GM12878 (cell line): ENCODE data around the gene GALNTL6. TPM values are rescaled to one million over a fixed set of nuclear protein-coding genes. Genes with fewer than 3 reads are reported as not detected.

Experiments used
- ATAC-seq: fragments of 200-7000 bp; cut with Tn5 transposase; 3 replicates; pipeline ENCODE4 v1.9.1; 2020; ENCODE audit warnings: mild to moderate bottlenecking, moderate library complexity
- BruUV-seq: library from RNA; stranded (reverse); fragments of 400-500 nt; replicated peaks from 2 replicates; lab custom pipeline; 2021; lab: Mats Ljungman, UMichigan
- CTCF ChIA-PET: fragments of 300-600 bp; sonication (Branson Sonifier 250); formaldehyde crosslinking; extraction: SDS; loops from one replicate; lab custom pipeline; 2021; ENCODE audit warnings: inconsistent platforms; lab: Yijun Ruan, JAX
- POLR2A ChIA-PET: fragments of 350-600 bp; formaldehyde crosslinking; extraction: SDS; loops from one replicate; lab custom pipeline; 2021; ENCODE audit warnings: inconsistent platforms; lab: Charles Lee
- RAD21 ChIA-PET: fragments of 300-600 bp; sonication (Branson Sonifier 250); formaldehyde crosslinking; loops from one replicate; lab custom pipeline; 2023; ENCODE audit warnings: antibody characterized with exemption; ENCODE audit not compliant: unreplicated experiment; lab: Charles Lee
- SMC1A ChIA-PET: fragments of 300-600 bp; sonication (Branson Sonifier 250); formaldehyde crosslinking; loops from one replicate; lab custom pipeline; 2023; ENCODE audit not compliant: unreplicated experiment, uncharacterized antibody; lab: Charles Lee
- DNase-seq: peaks from one replicate; pipeline ENCODE4 v3.0.0-alpha.2; 2011; ENCODE audit warnings: low read depth, low spot score
- FAIRE-seq: peaks from 3 replicates; lab custom pipeline; 2011; peaks lifted over from hg19 to GRCh38; lab: Jason Lieb, UNC
- H2AFZ ChIP-seq: 2 replicates; pipeline ENCODE4 v1.6.0; 2011; ENCODE audit warnings: low read depth, low read length, control low read depth; ENCODE audit not compliant: control insufficient read depth
- H3K27ac ChIP-seq: 2 replicates; pipeline ENCODE4 v1.5.1; 2011; ENCODE audit warnings: control low read depth; ENCODE audit not compliant: control insufficient read depth, insufficient read depth
- H3K27me3 ChIP-seq, 2 experiments: replicated peaks in 1 of 2; 2 replicates each; pipeline versions ENCODE4 v1.6.0 to v1.6.1; 2011; ENCODE audit warnings: low read length in 1 of 2; ENCODE audit not compliant: control insufficient read depth in 2 of 2, insufficient read depth in 2 of 2
- H3K36me3 ChIP-seq, 2 experiments: 2 replicates each; pipeline ENCODE4 v1.5.1; 2011; ENCODE audit warnings: low read length in 1 of 2; ENCODE audit not compliant: control insufficient read depth in 2 of 2, insufficient read depth in 2 of 2
- H3K4me1 ChIP-seq: 2 replicates; pipeline ENCODE4 v1.6.1; 2011; ENCODE audit warnings: mild to moderate bottlenecking, low read length, moderate library complexity, mixed read lengths; ENCODE audit not compliant: control insufficient read depth, insufficient read depth
- H3K4me2 ChIP-seq: 2 replicates; pipeline ENCODE4 v1.6.0; 2011; ENCODE audit warnings: control low read depth; ENCODE audit not compliant: control insufficient read depth, insufficient read depth
- H3K4me3 ChIP-seq: fragments of 200-600 bp; sonication (generic); 2 replicates; pipeline ENCODE4 v1.5.1; 2016
- H3K79me2 ChIP-seq: 2 replicates; pipeline ENCODE4 v1.6.0; 2011; ENCODE audit warnings: low read length; ENCODE audit not compliant: control insufficient read depth, insufficient read depth
- H3K9ac ChIP-seq: 2 replicates; pipeline ENCODE4 v1.8.0; 2011; ENCODE audit warnings: low read length, control low read depth, mixed read lengths; ENCODE audit not compliant: control insufficient read depth, insufficient read depth
- H3K9me3 ChIP-seq: replicated peaks from 3 replicates; pipeline ENCODE4 v1.5.1; 2011; ENCODE audit warnings: mild to moderate bottlenecking, low read length; ENCODE audit not compliant: control insufficient read depth, insufficient read depth
- H4K20me1 ChIP-seq: 2 replicates; pipeline ENCODE4 v1.6.0; 2011; ENCODE audit not compliant: control insufficient read depth, insufficient read depth
- CUX1 ChIP-seq: IDR thresholded peaks from 2 replicates; pipeline ENCODE4 v1.6.1; 2012; ENCODE audit warnings: improper control_type of control experiment, low read depth, low read length; ENCODE audit not compliant: insufficient replicate concordance
- EGR1 ChIP-seq, 2 experiments: IDR thresholded peaks; 1 replicate in 1 of 2; 2 replicates in 1 of 2; pipeline ENCODE4 v1.6.1; 2011 to 2012; ENCODE audit warnings: low read depth in 2 of 2, low read length in 2 of 2, borderline replicate concordance in 1 of 2, mild to moderate bottlenecking in 1 of 2, moderate library complexity in 1 of 2
- IRF4 ChIP-seq: IDR thresholded peaks from 2 replicates; pipeline ENCODE4 v1.6.1; 2011; ENCODE audit warnings: low read depth, low read length
- NFYA ChIP-seq: IDR thresholded peaks from 2 replicates; pipeline ENCODE4 v1.6.1; 2011; ENCODE audit warnings: low read depth, mild to moderate bottlenecking, low read length, improper control_type of control experiment, borderline replicate concordance
- NR2C1 ChIP-seq: fragments of 450-650 bp; IDR thresholded peaks from 2 replicates; pipeline ENCODE4 v1.6.1; 2017; ENCODE audit warnings: antibody characterized with exemption, mild to moderate bottlenecking, moderate library complexity
- NRF1 ChIP-seq: conservative IDR thresholded peaks from 2 replicates; pipeline ENCODE4 v1.6.1; 2011; ENCODE audit warnings: mild to moderate bottlenecking, low read depth, low read length, improper control_type of control experiment
- PAX8 ChIP-seq: fragments of 450-650 bp; IDR thresholded peaks from 2 replicates; pipeline ENCODE4 v1.6.1; 2017; ENCODE audit warnings: mild to moderate bottlenecking, moderate library complexity
- STAT1 ChIP-seq: fragments of 450-650 bp; conservative IDR thresholded peaks from 2 replicates; pipeline ENCODE4 v1.6.1; 2014; ENCODE audit warnings: antibody characterized with exemption, mild to moderate bottlenecking
- TCF3 ChIP-seq: IDR thresholded peaks from 2 replicates; pipeline ENCODE4 v1.6.1; 2012; ENCODE audit warnings: low read depth, mild to moderate bottlenecking, low read length, borderline replicate concordance; ENCODE audit not compliant: insufficient read depth
- WGBS: methylation state at CpG from one replicate; pipeline ENCODE4 v1.1.6; 2016; ENCODE audit warnings: low lambda C conversion rate; ENCODE audit not compliant: insufficient replicate concordance, insufficient coverage; ENCODE audit errors: missing lambda C conversion rate; 5-methylcytosine and 5-hydroxymethylcytosine counted together
- in situ Hi-C: fragments of 300-500 bp; cut with MboI; formaldehyde crosslinking; loops from 9 replicates; pipeline ENCODE4 v1.14.3; 2018; ENCODE audit warnings: mixed read lengths
- intact Hi-C: fragments of 100-400 bp; cut with micrococcal nuclease; formaldehyde crosslinking; loops from one replicate; pipeline ENCODE4 v1.14.2; 2022; ENCODE audit not compliant: unreplicated experiment
- polyA plus RNA-seq, 11 experiments: library from polyadenylated mRNA; depleted of rRNA in 4 of 11; unstranded in 6 of 11; stranded (reverse) in 5 of 11; fragments of >200 nt; fragmentation: Nextera tagmentation in 4 of 11; fragmentation: Illumina TruSeq in 1 of 11; extraction: Ambion mirVana in 4 of 11; extraction: Trizol in 1 of 11; gene quantifications; 1 replicate in 1 of 11; 2 replicates in 10 of 11; pipeline versions ENCODE4 v1.2.1 to v1.2.3, GENCODE V29; 2011 to 2016; ENCODE audit warnings: inconsistent platforms in 2 of 11, missing spikeins in 2 of 11, low read depth in 1 of 11
- total RNA-seq, 4 experiments: library from RNA; depleted of rRNA in 3 of 4; stranded (reverse); fragments of >200 nt in 3 of 4; fragmentation: Illumina TruSeq in 1 of 4; extraction: Trizol in 1 of 4; gene quantifications; 2 replicates each; pipeline versions ENCODE4 v1.2.1 to v1.2.3, GENCODE V29; 2013 to 2021

The GALNTL6 gene
- total and polyA plus RNA-seq, 10 of the 15 experiments (the other 5 are each of a cell fraction or from before 2014, with no cell fraction given) = 0.01 to 0.29 TPM; not detected in 8

- RAD21 ChIA-PET = no interaction called here
- SMC1A ChIA-PET = interaction anchor here (0.6 kb wide), 1 partner anchor 13 kb away, joined by 4 read pairs; no protein-coding TSS in a partner anchor
- no peaks in the 10 kb centered on the region for H3K27me3 ChIP-seq
- H4K20me1 ChIP-seq = no peaks in the 10 kb centered on the region
- H3K4me3 ChIP-seq = no peak overlapping the region
- no peak overlapping the region for H3K9ac ChIP-seq
- H3K9me3 ChIP-seq = no peaks in the 10 kb centered on the region
- BruUV-seq = no TSS peak
- POLR2A ChIA-PET = no interaction called here
- H3K36me3 ChIP-seq = no peaks in the 10 kb centered on the region
- ATAC-seq = no peak; the same call in 2 of the 3 replicates
- no peak overlapping the region for H3K27ac ChIP-seq
- no peak for TF ChIP-seq NR2C1
- TF ChIP-seq, all 136 proteins: peak for 0
- DNase-seq (no peak), FAIRE-seq (no peak)
- Histone ChIP-seq H3K4me2 (no peak overlapping the region), H3K79me2 (no peaks in the 10 kb centered on the region), H2AFZ (no peak overlapping the region), H3K4me1 (no peaks in the 10 kb centered on the region)
- intact Hi-C loops (no loop called here), in situ Hi-C loops (no loop called here)
- WGBS = 51% methylated on average over 8 of the region's 8 CpGs
- CTCF ChIA-PET = no interaction called here
These were observed 116.7 kb downstream of the GALNTL6 start for GRCh38 chr4:171929907-171930306.

- ATAC-seq (no peak), DNase-seq (no peak), FAIRE-seq (no peak)
- WGBS = 27% methylated on average over 6 of the region's 6 CpGs
- H3K36me3 ChIP-seq = no peaks in the 10 kb centered on the region
- in situ Hi-C loops (no loop called here), intact Hi-C loops (no loop called here)
- H3K9ac ChIP-seq = no peak overlapping the region
- no peaks in the 10 kb centered on the region for H3K79me2 ChIP-seq
- CTCF ChIA-PET = interaction anchor here (0.6 kb wide), 1 partner anchor 1884 kb away, joined by 3 read pairs; no protein-coding TSS in a partner anchor
- TF ChIP-seq EGR1 (IDR thresholded peaks at IDR 0.05; ENCODE audit: borderline replicate concordance in 1 of 2, low read depth in 2 of 2, low read length in 2 of 2) (no peak), CUX1 (no peak), NFYA (no peak), PAX8 (no peak), TCF3 (no peak), IRF4 (no peak), STAT1 (no peak), NRF1 (no peak)
- SMC1A ChIA-PET = no interaction called here
- POLR2A ChIA-PET = no interaction called here
- RAD21 ChIA-PET = no interaction called here
- BruUV-seq = no TSS peak
- no peaks in the 10 kb centered on the region for H4K20me1 ChIP-seq
- no peaks in the 10 kb centered on the region for H3K9me3 ChIP-seq
- H2AFZ ChIP-seq = no peak overlapping the region
- no peak overlapping the region for H3K4me3 ChIP-seq
- no peak overlapping the region for H3K4me2 ChIP-seq
- no peaks in the 10 kb centered on the region for H3K4me1 ChIP-seq
- H3K27me3 ChIP-seq = no peaks in the 10 kb centered on the region
- no peak overlapping the region for H3K27ac ChIP-seq
These were observed 119.0 kb downstream of the GALNTL6 start for GRCh38 chr4:171932238-171932637.
